Astrocyte of the spinal cord (primary cell): ENCODE data around the gene ERCC1.

Experiments
- DNase-seq: peaks from one replicate; pipeline ENCODE4 v3.0.0; 2011; ENCODE audit warnings: low read depth, low spot score
- H3K4me3 ChIP-seq: 2 replicates; pipeline ENCODE4 v1.5.1; 2011; ENCODE audit warnings: low read depth, mild to moderate bottlenecking, low read length, moderate library complexity
- CTCF ChIP-seq: IDR thresholded peaks from 2 replicates; pipeline ENCODE4 v1.5.1; 2012; ENCODE audit warnings: low read depth, mild to moderate bottlenecking, low read length, inconsistent platforms
- in situ Hi-C: cut with HindIII; loops from 2 replicates; pipeline ENCODE4 v1.10.0; 2017; ENCODE audit warnings: low sequenced_read_pairs

Gene ERCC1

GRCh38 chr19:45469945-45470761 lies 46.4 kb upstream of the ERCC1 start:
- in situ Hi-C loops = no loop called here
- H3K4me3 ChIP-seq = peak overlapping the region; percentile 85
- DNase-seq = peak; percentile 62
- no peak for TF ChIP-seq CTCF

- in situ Hi-C loops = no loop called here
- DNase-seq = peak; percentile 96
- H3K4me3 ChIP-seq = peak overlapping the region; percentile 85
- no peak for TF ChIP-seq CTCF
These were observed 45.6 kb upstream of the ERCC1 start for GRCh38 chr19:45469132-45469944.

- in situ Hi-C loops = no loop called here
- no peak for TF ChIP-seq CTCF
- H3K4me3 ChIP-seq = peak overlapping the region; percentile 85
- no peak for DNase-seq
These were observed 45.0 kb upstream of the ERCC1 start for GRCh38 chr19:45468803-45469131.

DNA sequence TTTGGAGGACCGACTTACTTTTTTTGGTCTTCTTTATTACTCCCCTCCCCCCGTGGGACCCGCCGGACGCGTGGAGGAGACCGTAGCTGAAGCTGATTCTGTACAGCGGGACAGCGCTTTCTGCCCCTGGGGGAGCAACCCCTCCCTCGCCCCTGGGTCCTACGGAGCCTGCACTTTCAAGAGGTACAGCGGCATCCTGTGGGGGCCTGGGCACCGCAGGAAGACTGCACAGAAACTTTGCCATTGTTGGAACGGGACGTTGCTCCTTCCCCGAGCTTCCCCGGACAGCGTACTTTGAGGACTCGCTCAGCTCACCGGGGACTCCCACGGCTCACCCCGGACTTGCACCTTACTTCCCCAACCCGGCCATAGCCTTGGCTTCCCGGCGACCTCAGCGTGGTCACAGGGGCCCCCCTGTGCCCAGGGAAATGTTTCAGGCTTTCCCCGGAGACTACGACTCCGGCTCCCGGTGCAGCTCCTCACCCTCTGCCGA lies 44.5 kb upstream of the ERCC1 start:
- peak overlapping the region; percentile 85 for H3K4me3 ChIP-seq
- no peak for DNase-seq
- TF ChIP-seq CTCF = no peak
- in situ Hi-C loops = no loop called here

DNA sequence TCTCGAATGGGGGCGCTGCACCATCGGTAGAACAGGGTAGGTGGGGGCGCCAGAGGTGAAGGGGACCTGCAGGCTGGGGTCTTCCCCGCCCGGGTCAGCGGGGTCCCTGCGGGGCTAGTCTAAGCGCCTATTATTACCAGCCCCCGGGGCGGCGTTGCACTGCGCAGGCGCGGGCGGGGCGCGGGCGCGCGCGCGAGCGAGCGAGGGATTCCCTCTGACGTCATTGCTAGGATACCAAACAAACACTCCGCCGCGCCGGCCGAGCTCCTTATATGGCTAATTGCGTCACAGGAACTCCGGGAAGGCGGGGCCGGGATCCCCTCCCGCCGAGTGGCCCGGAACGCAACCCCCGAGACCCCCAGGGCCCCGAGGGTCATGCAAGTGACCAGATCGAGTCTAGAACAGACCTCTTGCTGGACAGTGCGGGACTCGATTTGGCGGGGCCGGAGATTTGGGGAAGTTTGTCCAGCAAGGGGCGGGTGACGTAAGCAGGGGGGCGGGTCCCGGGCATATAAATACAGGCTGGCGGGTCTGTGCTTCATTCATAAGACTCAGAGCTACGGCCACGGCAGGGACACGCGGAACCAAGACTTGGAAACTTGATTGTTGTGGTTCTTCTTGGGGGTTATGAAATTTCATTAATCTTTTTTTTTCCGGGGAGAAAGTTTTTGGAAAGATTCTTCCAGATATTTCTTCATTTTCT lies 43.9 kb upstream of the ERCC1 start, which contains the start of gene FOSB:
TSS of gene FOSB (plus strand) at position 541 of the 703 bp plus-strand sequence. CDS start 591 bp downstream, outside the sequence.
- peak; percentile 16 for TF ChIP-seq CTCF
- peak; percentile 95 for DNase-seq
- in situ Hi-C loops = no loop called here
- peak within 1 kb of the TSS; percentile 85 for H3K4me3 ChIP-seq

DNA sequence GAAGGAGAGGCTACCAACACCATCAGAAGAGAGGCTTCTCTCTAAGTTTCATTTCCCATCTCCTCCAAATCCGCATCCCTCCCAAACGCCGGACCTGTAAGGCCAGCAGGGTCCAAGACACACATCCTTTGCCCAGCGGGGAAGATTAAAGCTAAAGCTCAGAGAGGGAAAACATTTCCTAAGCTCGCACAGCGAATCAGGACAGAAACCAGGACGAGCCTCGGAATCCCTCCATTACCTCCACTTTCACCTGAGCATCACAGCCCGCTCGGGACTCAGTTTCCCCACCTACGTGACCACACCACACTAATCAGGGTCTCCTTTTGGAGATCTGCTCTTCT lies 43.4 kb upstream of the ERCC1 start:
- peak overlapping the region; percentile 85 for H3K4me3 ChIP-seq
- no peak for DNase-seq
- no peak for TF ChIP-seq CTCF
- in situ Hi-C loops = no loop called here
